Measurements from ENCODE around the gene RHOB.
"Not testable (repeated sequence)": the region's sequence is repeated elsewhere in the genome, so short reads cannot be mapped to it uniquely, and the experiment has no call there.

RHOB gene

DNA sequence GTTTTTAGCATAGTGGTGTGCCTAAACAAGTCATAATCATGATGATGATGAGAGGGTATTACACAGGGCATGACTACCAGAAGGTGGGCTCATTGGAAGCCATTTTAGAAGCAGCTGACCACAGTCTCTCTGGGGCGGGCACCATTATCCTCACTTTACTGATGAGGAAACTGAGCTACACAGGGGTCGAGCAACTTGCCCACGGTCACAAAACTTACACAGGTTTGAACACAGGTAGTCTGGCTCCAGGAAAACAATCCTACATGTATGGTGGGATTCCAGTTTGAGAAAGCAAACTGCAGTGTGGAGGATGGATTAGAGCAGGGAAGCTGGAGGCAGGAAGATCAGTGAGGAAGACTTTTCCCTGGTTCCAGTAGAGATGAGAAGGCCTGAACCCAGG lies 6.2 kb downstream of the RHOB start:
- DNase-seq (ENCODE audit: low read depth): no peak

DNA sequence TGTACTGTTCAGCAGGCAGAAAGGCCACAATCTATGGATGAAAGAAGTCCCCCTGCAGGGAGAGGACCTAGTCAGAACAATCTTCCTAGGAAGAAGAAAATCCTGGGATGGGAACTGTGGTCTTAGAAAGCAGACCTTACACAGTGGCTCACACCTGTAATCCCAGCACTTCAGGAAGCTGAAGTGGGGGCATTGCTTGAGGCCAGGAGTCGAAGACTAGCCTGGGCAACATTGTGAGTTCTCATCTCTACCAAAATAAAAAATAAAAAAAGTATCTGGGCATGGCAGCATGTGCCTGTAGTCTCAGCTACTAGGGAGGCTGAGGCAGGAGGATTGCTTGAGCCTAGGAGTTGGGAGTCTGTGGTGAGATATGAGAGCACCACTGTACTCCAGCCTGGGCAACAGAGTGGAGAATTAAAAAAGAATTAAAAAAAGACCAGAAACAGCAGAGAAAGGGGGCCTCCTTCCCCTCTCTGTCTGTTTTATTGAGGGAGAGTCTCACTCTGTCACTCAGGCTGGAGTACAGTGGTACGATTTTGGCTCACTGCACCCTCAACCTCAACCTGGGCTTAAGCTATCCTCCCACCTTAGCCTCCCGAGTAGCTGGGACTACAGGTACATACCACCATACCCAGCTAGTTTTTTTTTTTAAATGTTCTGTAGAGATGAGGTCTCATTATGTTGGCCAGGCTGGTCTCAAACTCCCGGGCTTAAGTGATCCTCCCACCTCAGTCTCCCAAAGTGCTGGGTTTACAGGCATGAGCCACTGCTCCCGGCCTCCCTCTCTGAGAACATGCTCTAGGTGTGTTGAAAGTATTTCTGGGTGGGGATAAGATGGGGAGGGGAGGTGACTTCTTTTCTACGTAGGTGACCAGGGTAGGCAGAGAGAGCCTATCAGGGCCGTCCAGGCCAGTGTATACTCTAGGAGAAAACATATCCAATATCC lies 7.4 kb downstream of the RHOB start:
- no peak for DNase-seq (ENCODE audit: low read depth)

DNA sequence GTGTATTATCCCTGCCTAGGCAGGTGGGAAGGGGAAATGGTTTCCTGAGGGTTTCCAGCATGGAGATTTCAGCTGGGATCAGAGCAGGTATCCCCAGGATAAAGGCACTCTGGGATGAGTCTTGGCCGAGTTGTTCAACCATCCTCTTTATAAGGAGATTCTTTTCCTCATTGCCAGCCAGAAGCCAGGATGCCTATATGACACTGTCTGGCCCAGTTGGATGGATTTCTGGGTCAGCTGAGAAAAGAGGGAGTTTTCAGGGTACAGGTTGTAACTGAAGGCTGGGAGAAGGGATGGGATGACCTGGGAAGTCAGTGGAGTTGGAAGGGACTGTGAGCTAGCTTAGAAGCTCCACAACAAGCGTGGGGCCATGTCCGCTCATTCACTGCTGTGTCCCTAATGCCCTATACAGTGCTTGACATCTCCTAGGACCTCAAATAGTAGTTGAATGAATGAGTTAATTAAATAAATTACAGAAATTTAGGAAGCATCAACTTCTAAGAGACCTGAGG lies 8.3 kb downstream of the RHOB start:
- DNase-seq (ENCODE audit: low read depth): no peak

DNA sequence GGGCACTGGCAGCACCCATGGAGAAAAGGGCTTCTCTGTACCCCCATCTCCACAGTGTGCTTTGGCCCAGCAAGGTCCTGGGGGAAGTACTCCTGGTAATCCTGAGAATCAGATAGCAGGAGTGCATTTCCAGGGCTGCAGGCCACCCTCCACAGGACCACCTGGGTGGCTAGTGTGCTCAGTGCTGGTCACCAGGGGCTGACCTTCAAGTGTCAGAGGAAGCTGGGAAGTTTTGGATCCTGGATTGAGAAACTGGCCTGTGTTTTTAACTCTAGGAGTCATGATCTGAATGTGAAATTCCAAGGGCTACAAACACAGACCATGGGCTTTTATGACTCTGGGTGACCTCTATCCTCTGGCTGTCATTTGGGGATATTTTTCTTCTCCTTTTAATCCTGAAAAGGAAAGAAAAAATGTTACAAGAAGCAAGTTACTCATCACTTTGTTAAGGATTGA lies 9.3 kb downstream of the RHOB start:
- DNase-seq (ENCODE audit: low read depth): no peak

DNA sequence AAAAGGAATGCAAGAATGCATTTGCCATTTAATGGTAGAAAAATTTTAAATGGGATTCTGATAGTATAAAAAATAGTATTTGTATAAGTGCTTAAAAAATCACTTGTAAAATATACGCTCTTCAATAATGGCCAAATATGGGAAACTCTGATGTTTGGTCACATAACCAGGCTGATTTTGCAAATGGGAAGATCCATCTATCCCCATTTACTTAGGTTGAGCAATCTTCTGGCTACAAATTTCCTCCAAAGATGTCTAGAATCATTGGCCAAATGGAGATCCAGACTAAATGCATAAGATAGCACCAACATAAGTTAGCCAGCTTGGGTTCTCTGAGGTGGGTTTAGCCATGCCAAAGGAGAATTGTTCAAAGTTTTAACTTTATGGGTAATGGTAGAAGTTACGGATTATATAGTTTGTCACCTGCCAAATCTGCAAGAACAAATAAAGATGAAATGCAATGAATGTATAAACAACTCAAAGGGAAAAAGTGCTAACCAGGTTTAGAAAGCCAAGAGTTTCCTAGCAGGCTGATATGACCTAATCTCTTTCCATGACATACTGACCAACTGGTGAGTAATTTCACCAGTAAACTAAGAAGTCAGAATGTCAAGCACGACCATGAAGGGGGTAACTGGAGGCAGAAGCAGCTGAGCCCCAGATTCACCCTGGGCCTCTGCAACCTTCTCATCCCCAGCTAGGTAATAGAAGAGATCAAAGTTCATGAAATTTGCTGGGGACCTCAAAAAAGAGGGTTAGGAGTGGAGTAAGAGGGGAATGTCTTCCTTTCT lies 10.0 kb downstream of the RHOB start:
- no peak for DNase-seq (ENCODE audit: low read depth)

DNA sequence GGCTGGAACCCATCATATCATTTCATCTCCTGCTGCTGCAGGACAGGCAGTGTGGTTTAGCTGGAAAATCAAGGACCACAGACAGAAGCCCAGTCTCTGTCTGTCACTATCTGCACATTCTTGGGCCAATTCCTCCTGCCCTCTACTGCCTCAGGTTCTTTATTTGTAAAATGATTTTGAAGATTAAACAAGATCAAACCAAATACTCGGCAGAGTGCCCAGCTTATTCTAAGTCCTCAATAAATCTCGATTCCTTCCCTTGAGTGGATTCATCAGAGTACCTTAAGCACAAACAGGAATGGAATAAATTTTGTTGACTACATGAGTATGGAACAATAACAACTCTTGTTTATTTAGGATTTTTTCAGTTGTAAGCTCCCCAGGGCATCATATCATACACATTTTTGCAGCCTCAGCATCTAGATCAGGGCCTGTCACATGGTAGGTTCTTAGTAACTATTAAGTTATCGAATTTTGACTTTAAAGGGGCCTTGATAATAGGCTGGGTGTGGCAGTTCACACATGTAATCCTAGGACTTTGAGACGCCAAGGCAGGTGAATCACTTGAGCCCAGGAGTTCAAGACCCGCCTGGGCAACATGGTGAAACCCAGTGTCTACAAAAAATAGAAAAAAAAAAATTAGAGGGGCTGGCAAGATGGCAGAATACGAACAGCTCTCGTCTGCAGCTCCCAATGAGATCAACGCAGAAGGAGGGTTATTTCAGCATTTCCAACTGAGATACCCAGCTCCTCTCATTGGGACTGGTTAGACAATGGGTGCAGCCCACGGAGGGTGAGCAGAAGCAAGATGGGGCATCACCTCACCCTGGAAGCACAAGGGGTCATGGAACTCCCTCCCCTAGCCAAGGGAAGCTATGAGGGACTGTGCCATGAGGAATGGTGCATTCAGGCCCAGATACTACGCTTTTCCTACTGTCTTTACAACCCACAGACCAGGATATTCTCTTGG lies 11.1 kb downstream of the RHOB start:
- DNase-seq (ENCODE audit: low read depth): no peak

DNA sequence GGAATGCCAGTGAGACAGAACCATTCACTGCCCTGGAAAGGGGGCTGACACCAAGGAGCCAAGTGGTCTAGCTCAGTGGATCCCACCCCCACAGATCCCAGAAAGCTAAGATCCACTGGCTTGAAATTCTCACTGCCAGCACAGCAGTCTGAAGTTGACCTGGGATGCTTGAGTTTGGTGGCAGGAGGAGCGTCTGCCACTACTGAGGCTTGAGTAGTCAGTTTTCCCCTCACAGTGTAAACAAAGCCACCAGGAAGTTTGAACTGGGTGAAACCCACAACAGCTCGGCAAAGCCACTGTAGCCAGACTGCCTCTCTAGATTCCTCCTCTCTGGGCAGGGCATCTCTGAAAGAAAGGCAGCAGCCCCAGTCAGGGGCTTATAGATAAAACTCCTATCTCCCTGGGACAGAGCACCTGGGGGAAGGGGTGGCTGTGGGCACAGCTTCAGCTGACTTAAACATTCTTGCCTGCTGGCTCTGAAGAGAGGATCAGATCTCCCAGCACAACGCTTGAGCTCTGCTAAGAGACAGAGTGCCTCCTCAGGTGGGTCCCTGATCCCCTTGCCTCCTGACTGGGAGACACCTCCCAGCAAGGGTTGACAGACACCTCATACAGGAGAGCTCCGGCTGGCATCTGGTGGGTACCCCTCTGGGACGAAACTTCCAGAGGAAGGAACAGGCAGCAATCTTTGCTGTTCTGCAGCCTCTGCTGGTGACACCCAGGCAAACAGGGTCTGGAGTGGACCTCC lies 12.0 kb downstream of the RHOB start:
- DNase-seq (ENCODE audit: low read depth): not testable (repeated sequence)

DNA sequence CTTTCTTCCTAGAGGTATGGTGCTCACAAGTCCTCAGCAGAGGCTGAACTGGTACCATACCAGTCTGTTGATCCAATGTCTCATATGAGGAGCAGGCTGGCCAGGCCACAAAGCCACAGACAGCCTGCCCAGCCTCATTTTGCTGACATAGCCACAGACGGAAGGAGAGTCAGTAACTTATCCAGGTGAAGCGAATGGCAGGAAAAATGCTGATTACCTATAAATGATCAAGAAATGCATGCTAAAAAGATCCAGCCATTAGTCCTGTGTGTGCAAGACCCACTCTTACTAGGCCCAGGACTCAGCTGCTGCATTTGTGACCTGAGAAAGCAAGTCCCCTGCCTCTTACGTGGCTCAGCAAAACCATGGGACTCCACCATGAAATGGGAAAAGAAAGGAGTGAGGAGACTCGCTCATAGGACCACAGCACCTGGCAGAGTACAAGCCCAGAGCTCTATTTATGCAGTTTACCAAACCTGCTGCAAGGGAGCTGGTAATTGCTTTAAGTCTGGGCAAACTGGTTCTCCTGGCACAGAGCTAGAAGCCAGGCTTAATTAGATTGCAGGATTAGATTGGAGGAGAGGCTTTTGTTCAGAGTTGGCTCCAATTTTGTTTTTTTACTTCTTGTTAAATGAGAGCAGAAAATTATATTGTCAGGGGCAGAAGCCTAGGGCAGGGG lies 19.0 kb downstream of the RHOB start:
- DNase-seq (ENCODE audit: low read depth): no peak

DNA sequence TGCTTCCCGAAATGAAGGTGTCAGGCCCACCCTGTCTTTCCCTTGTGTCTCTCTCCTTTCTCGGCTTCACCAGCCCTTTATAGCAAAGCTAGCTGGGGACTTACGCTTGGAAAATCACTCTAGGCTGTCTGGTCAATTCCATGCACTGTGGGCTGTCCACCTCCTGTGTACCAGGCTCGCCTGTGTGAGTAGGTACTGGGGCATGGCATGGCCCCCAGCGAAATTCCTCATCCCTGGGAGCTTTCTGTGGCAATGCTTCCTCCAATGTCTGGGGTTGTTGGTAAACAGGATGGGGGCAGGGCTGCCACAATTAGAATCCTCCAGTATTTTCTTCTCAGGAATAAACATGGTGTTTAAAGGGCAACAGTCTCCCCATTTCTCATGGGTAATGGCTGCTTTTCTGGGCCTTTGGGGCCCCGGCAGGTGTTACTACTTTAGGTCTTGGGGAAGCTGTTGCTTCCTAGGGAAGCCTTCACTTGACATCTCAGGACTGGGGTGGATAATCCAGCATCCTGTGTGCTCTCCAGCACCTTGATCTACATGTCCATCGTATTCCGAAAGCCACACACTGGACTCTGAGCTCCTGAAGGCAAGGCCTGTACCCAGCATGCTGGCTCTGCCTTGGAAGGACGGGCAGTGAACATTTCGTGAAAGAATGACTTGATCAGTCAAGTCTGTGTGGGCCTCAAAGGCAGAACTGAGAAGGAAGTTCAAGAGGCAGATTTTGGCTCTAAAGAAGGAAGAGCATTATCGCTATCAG lies 21.1 kb downstream of the RHOB start:
- no peak for DNase-seq (ENCODE audit: low read depth)

DNA sequence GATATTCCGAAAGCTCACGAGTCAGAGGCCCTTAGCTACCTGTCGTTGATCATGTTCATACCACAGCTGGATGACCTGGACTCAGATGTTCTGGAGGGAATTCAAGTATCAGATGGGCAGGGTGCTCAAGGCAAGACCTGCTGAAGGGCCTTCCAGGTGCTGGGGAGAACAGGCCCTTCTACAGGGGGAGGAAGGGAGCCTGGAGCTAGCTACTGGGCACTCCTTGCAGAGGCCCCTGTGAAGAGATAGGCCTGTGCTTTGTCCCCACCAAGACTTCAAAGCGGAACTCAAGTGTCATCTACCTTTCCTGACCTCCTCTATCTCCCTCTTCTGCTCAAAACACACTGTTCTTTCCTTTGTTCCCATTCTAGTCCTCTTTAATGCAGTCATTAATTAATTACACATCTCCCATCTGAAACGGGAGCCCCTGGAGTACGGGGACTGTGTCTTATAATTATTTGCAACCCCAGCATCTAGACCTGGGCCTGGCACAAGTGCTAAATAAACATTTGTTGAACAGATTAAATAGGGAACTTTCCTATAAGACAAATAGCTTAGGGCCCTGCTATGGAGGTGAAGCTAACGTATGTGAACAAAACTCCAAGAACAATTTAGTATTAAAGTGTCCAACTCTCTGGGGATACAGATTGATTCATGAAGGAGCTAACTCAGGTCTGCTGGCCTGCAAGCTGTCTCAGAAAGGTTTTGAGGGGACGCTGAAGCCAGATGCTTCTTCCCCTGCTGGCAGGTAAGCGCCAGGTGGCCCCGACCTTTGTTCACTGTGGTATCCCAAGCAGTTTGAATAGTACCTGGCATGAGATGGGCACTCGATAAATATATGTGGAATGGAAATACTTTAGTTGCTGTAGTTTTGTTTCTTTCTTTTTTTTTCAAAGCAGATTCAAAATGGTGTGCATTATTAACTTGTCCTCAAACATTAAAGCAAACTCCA lies 22.0 kb downstream of the RHOB start:
- no peak for DNase-seq (ENCODE audit: low read depth)

DNA sequence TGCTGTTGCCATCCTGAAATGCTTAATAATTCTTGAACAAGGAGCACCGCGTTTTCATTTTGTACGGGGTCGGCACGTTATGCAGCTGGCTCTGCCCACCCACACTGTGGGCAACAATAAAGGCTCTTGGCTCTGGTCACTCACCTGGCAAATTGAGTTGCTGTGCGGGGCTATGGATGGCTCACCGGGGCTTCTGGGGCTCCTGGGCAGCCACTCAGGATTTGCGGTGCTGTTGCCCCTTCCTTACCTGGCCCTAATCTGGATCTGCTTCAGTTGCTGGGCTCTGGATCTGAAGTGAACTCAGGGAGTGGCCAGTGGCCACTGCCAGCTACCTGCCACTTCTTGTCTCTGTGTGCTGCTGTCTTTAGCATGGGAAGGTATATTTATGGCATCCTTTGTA lies 22.7 kb downstream of the RHOB start:
- no peak for DNase-seq (ENCODE audit: low read depth)

DNA sequence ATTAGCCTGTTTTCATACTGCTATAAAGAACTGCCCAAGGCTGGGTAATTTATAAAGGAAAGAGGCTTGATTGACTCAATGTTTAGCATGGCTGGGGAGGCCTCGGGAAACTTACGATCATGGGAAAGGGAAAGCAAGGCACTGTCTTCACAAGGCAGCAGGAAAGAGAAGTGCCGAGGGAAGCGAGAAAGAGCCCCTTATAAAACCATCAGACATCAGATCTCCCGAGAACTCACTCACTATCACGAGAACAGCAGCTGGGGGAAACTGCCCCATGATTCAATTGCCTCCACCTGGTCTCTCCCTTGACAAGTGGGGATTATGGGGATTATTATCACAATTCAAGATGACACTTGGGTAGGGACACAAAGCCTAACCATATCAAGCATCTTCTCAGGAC lies 23.3 kb downstream of the RHOB start:
- no peak for DNase-seq (ENCODE audit: low read depth)

DNA sequence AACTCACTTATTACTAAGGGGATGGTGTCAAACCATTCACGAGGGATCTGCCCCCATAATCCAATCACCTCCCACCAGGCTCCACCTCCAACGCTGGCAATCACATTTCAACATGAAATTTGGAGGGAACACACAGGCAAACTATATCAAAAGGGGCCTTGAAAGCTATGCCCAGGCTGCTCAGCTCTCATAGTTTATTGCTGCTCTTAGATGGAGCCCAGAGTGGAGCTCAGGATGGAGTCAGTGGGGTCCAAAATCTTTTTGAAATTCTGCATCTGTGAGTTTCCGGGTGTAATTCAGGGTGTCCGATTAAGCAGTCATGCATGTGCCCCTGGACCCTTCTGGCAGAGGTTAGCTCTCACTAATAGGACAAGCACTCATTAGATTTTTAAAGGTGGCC lies 24.3 kb downstream of the RHOB start:
- no peak for DNase-seq (ENCODE audit: low read depth)

DNA sequence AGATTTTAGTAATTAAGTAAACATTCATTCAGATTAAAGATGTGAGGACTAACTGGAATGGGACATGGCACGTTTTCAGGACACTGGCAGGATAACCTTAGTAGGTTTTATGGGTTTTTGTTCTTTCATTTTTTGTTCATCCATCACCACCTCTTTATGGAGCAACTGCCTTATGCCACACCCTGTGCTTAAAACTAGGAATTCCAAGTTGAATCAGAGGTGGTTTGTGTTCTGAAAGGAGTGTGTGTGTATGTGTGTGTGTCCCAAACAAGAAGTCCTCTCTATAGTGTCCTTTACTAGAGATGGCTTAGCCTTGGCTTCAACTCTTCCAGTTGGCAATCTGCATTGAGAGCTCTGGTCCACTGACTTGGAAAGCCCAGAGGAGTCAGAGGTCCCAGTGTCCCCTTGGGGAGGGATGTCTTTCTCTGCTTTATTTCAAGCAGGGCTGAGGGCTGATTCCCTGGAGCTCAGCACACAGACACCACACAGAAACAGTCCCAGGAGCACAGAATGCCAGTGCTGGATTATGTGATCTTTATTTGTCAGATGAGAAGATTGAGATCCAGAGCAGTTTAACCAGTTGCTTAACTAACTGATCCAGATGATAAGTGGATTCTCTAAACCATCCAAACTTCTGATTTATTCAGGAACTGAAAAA lies 25.2 kb downstream of the RHOB start:
- no peak for DNase-seq (ENCODE audit: low read depth)

DNA sequence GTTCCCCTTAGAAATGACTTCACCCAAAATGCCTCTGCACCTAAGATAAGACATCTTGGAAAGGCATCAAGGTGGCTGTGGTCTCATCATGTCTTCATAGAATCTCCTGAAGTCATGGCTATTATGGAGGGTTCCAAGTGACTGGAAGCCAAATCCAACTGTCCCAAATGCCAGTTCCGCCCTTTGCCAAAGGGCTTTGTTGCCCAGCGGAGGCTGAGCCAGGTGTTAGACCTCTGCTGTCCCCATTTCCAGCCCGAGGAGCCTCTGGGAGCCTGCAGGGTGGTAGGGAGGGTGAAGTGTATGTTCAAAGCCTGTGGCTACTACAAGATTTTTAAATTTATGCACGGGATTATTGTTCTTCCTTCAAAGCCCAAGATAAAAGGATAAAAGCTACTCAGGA lies 25.7 kb downstream of the RHOB start:
- DNase-seq (ENCODE audit: low read depth): no peak

DNA sequence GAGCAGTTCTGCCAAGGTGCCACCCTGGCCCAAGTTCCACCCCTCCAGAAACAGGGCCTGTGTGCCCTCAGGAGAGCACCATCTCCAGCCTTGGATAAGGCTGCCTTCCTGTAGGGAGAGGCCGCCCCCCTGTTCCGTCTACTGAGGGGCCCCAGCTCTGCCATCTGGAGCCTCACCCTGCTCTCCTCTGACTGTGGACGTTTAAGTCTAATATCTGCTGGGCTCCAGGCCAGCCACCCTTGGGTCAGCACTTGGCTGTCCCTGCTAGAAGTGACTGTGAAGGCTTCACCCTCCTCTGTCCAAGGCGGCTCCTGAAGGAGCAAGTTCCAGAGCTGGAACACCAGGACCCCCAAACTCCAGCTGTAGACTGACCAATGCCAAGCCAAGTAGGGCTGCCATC lies 26.3 kb downstream of the RHOB start:
- DNase-seq (ENCODE audit: low read depth): no peak

DNA sequence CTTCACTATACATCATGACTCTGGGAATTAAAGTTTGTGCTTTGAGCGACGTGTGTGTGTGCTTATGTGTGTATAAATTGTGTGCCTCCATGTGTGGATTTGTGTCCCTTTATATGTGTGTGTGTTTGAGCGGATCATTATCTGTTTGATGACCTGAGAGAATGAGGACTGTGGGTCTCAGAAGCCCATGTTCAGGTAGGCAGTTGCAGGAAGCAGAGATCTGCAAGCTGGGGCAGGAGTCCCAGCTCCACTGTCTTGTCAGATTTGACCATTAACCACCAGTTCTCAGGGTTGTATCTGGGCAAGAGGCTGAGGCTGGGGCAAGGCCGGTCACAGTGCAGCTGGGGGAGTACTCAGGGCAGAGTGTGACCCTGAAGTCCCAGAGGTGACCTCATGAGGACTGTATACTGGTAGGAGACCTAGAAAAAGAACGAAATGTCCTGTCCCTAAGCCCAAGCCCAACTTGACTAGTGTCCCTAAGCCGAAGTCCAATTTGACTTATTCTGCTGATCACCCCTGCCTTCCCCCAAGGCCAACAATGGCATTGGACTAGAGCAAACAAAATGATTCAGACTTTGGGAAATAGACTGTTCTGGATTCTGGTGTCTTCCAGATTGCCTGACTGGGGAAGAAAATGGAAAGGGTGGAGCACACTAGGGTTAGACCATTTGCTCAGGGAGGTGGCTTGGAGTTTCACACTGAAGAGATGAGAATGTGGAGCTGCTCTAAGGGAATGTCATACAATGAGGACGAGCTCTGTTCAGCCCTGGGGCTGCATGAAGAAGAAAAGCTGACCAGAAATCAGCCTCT lies 28.1 kb downstream of the RHOB start:
- DNase-seq (ENCODE audit: low read depth): no peak

All from stimulated activated CD8-positive, alpha-beta memory T cell treated with anti-CD3 and anti-CD28 coated beads, Interleukin-15, amount 100 ng/mL, for 1 hour (primary cell).